Activated naive CD8-positive, alpha-beta T cell treated with anti-CD3 and anti-CD28 coated beads, Interleukin-2, amount 10 ng/mL, durations not matched to agents 7 days and 5 days (primary cell): ENCODE results near the gene F11R. TPM values are rescaled to one million over a fixed set of nuclear protein-coding genes. Genes with fewer than 3 reads are reported as not detected.
A peak's percentile ranks its signal among the peaks of the same experiment; 100 is the strongest.
"Not testable (repeated sequence)": the region's sequence is repeated elsewhere in the genome, so short reads cannot be mapped to it uniquely, and the experiment has no call there.

Experiments
- ATAC-seq: fragments of 150-1000 bp; cut with Tn5 transposase; one replicate; pipeline ENCODE4 v1.10.0; 2021; ENCODE audit warnings: low read depth, moderate library complexity
- POLR2A ChIA-PET: fragments of 350-600 bp; sonication (Branson Sonifier 250); formaldehyde crosslinking; loops from one replicate; lab custom pipeline; 2021; ENCODE audit warnings: antibody characterized with exemption; lab: Charles Lee
- DNase-seq: peaks from one replicate; pipeline ENCODE4 v3.0.0; 2021
- H3K27ac Mint-ChIP-seq: one replicate; pipeline ENCODE4 v1.8.0; 2022; ENCODE audit warnings: mild to moderate bottlenecking, mixed read lengths
- H3K27me3 Mint-ChIP-seq: one replicate; pipeline ENCODE4 v1.8.0; 2022; ENCODE audit warnings: mild to moderate bottlenecking, moderate library complexity, mixed read lengths
- H3K36me3 Mint-ChIP-seq: one replicate; pipeline ENCODE4 v1.8.0; 2021; ENCODE audit warnings: mild to moderate bottlenecking, mixed read lengths
- H3K4me1 Mint-ChIP-seq: one replicate; pipeline ENCODE4 v1.8.0; 2021; ENCODE audit warnings: mixed read lengths
- H3K4me3 Mint-ChIP-seq: one replicate; pipeline ENCODE4 v1.8.0; 2022; ENCODE audit warnings: mild to moderate bottlenecking, moderate library complexity, mixed read lengths
- H3K9me3 Mint-ChIP-seq: one replicate; pipeline ENCODE4 v1.8.0; 2021; ENCODE audit warnings: mixed read lengths
- total RNA-seq, 2 experiments: library from RNA; stranded (reverse); gene quantifications; one replicate each; pipeline ENCODE4 v1.2.3, GENCODE V29; 2021

Gene F11R
- total RNA-seq, 2 experiments from 2014 or later, result 28.5 to 35.9 TPM

- no peak overlapping the region for H3K27ac Mint-ChIP-seq
- H3K27me3 Mint-ChIP-seq, result peaks cover 4% of the 10 kb centered on the region
- no peak for ATAC-seq
- POLR2A ChIA-PET, result no interaction called here
- peaks cover 3% of the 10 kb centered on the region for H3K4me1 Mint-ChIP-seq
- DNase-seq, result no peak
- H3K36me3 Mint-ChIP-seq, result no peaks in the 10 kb centered on the region
- no peaks in the 10 kb centered on the region for H3K9me3 Mint-ChIP-seq
- H3K4me3 Mint-ChIP-seq, result no peak overlapping the region
Observed at GRCh38 chr1:160972939-160973338, 48.0 kb downstream of the F11R start.

DNA sequence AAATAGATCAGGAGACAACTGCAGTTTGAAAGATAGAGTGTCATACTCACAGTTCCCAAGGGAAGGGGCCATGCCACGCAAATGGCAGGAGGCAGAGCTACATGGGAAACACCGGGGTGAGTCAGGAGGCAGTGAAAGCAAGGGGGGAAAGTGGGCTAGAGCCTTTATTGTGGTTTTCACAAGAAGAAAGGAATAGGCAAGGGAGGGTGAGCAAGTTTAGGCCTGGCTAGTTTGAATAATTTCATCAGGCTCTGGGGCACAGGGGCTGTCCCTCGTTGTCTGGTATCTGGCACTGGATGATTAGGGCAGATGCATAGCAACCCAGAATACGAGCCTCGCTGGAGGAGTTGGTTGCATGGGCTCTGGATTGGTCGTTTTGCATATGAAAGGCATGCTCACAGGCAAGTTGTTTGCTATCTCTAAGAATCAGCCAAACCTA, 49.3 kb downstream of the F11R start:
- no peaks in the 10 kb centered on the region for H3K36me3 Mint-ChIP-seq
- H3K4me1 Mint-ChIP-seq, result peaks cover 3% of the 10 kb centered on the region
- DNase-seq (no peak), ATAC-seq (peak; percentile 52)
- H3K27ac Mint-ChIP-seq, result no peak overlapping the region
- no peak overlapping the region for H3K4me3 Mint-ChIP-seq
- no peaks in the 10 kb centered on the region for H3K9me3 Mint-ChIP-seq
- POLR2A ChIA-PET, result no interaction called here
- H3K27me3 Mint-ChIP-seq, result peaks cover 6% of the 10 kb centered on the region

DNA sequence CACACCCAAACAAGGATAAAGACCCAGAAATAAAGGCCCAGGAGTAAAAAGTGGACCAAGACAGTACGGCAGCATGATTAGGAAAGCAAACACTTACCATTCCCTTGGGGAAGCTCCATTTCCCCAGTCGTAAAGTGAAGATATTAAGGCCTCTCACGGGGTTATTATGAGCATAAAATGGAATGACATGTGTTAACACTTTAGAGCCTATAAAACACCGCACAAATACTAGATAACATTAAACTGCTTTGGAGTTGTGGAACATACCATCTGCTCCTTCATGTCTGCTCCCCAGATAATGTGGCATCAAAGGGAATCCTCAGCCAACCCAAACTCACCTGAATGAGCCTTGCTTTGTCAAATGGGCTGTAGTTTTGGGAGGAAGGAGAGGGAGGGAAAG, 57.4 kb downstream of the F11R start:
- H3K4me1 Mint-ChIP-seq, result no peaks in the 10 kb centered on the region
- H3K4me3 Mint-ChIP-seq, result no peak overlapping the region
- H3K27ac Mint-ChIP-seq, result no peak overlapping the region
- H3K27me3 Mint-ChIP-seq, result peaks cover 11% of the 10 kb centered on the region
- no peaks in the 10 kb centered on the region for H3K36me3 Mint-ChIP-seq
- DNase-seq (no peak), ATAC-seq (no peak)
- H3K9me3 Mint-ChIP-seq, result no peaks in the 10 kb centered on the region
- POLR2A ChIA-PET, result interaction anchor here (0.7 kb wide), 1 partner anchor 27 kb away, joined by 3 read pairs; no protein-coding TSS in a partner anchor

DNA sequence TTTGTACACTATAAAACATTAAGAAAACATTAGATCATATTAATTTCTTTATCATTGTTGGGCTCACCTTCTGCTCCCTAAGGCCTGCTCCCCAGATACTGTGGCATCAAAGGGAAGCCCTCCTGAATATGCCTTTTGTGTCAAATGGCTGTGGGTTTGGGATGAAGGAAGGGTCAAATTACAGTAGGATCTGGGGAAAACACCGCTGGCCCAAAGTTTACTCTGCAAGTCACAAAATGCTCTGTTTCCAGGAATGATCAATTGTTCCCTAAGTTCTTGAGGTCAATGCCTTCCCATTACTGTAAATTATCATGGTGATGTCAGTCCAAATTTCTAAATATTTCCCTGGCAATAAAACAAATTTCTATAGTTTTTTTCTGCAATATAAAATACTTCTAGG, 59.5 kb downstream of the F11R start:
- no peaks in the 10 kb centered on the region for H3K4me1 Mint-ChIP-seq
- POLR2A ChIA-PET, result no interaction called here
- DNase-seq (no peak), ATAC-seq (no peak)
- H3K9me3 Mint-ChIP-seq, result no peaks in the 10 kb centered on the region
- H3K27ac Mint-ChIP-seq, result no peak overlapping the region
- H3K27me3 Mint-ChIP-seq, result peaks cover 10% of the 10 kb centered on the region
- no peaks in the 10 kb centered on the region for H3K36me3 Mint-ChIP-seq
- H3K4me3 Mint-ChIP-seq, result no peak overlapping the region

DNA sequence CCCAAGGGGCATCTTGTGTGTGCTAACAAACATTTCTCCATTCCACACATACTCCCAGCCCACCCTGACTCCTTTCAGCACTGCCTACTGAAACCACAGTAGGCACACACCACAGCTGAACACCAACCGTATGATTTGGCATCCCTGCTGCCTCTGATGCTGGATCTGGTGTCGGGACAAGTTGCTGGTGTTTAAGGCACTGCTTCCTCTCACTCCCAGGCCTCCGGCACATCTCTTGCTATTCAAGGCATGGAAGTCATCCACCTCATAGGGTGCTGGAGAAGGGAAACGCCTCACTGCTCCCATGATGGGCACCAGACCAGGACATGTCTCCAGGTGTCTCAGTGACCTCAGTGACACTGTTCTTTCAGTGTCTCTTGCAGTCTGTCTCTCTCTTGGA, 64.0 kb downstream of the F11R start:
- POLR2A ChIA-PET, result no interaction called here
- Mint-ChIP-seq H3K36me3 (no peaks in the 10 kb centered on the region), H3K9me3 (no peaks in the 10 kb centered on the region), H3K4me1 (peaks cover 6% of the 10 kb centered on the region), H3K4me3 (no peak overlapping the region), H3K27me3 (peaks cover 8% of the 10 kb centered on the region), H3K27ac (no peak overlapping the region)
- ATAC-seq (no peak), DNase-seq (no peak)

DNA sequence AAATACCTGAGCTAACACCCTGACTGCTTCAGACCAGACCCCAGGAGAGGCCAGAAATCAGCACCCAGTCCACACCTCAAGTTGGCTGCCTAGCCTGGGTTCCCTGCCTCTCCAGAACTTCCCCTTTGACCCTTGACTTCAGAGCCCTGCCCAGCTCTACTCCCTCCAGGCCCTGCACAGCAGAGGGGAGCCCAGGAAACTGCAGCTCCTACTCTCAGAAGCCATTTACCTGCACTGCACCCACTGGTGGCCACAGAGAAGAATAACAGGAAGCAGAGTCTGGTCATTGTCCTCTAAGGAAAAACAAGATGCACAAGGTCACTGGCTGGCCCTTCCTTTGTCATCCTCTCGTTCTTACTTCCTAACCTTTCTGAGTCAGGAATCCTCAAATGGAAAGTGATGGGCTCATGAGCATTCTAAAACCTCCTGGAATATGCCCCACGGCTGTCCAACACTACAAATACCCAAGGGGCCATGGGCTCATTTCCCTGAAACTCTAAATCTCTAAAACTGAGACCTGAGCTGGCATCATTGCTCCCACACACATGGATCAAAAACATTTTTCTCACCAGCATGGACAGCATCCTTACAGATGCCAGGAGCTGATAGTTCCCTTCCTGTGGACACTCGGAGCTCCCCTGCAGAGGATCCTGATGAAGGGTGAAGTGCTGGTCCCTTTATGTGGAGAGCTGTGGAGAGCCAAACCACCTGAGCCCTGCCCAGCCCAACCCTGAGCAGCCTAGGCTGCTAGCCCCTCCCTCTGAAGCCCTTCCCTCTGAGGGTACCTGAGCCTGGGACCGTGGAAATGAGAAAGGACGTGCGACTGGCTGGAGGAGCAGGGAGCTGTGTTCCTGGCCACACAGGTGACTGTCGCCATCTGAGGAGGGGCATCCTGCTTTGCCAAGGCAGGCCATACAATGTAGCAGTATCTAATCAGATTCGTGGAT, 66.5 kb downstream of the F11R start, which contains the start of gene ITLN2:
Gene ITLN2 (minus strand): TSS at position 652 of the 947 bp plus-strand sequence. CDS start 68 bp downstream, at position 584.
- Mint-ChIP-seq H3K4me1 (peaks cover 12% of the 10 kb centered on the region), H3K27me3 (peaks cover 2% of the 10 kb centered on the region), H3K36me3 (no peaks in the 10 kb centered on the region), H3K4me3 (no peak within 1 kb of the TSS), H3K9me3 (no peaks in the 10 kb centered on the region), H3K27ac (peak within 1 kb of the TSS; percentile 57)
- DNase-seq (peak; percentile 69), ATAC-seq (peak; percentile 81)
- POLR2A ChIA-PET, result interaction anchor here (0.5 to 1.1 kb wide), 9 partner anchors 10 to 273 kb away, joined by 3 to 5 read pairs (median 4); no protein-coding TSS in a partner anchor

DNA sequence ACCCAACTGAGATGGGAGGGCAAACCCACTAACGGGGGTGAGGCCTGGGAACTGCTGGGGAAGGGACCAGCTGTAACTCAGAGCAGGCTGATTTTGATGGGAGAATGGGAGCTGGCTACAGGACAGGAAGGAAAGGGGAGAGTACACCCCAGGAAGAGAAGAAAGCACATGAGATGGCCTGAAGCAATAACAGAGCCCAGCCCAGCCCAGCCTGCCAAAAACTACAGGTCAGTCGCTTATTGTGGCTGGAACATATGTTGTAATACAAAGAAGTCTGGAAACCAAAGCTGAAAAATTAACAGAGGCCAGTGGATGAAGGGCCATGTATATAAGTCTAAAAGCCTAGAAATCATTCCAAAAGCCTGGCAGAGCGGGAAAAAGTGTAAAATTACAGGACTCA, 67.9 kb downstream of the F11R start:
- peak overlapping the region; percentile 55 for H3K27ac Mint-ChIP-seq
- POLR2A ChIA-PET, result interaction anchor here (1.1 to 2.3 kb wide), 2 partner anchors 37 to 116 kb away, joined by 3 to 17 read pairs; no protein-coding TSS in a partner anchor
- peaks cover under 1% of the 10 kb centered on the region for H3K27me3 Mint-ChIP-seq
- DNase-seq, result no peak
- no peaks in the 10 kb centered on the region for H3K9me3 Mint-ChIP-seq
- no peak for ATAC-seq
- H3K36me3 Mint-ChIP-seq, result no peaks in the 10 kb centered on the region
- H3K4me3 Mint-ChIP-seq, result no peak overlapping the region
- H3K4me1 Mint-ChIP-seq, result peaks cover 14% of the 10 kb centered on the region

- H3K4me1 Mint-ChIP-seq, result peaks cover 16% of the 10 kb centered on the region
- H3K27me3 Mint-ChIP-seq, result no peaks in the 10 kb centered on the region
- ATAC-seq, result no peak
- no peaks in the 10 kb centered on the region for H3K36me3 Mint-ChIP-seq
- H3K27ac Mint-ChIP-seq, result no peak overlapping the region
- H3K4me3 Mint-ChIP-seq, result no peak overlapping the region
- no peak for DNase-seq
- H3K9me3 Mint-ChIP-seq, result no peaks in the 10 kb centered on the region
- POLR2A ChIA-PET, result interaction anchor here (2.3 kb wide), 1 partner anchor 115 kb away, joined by 17 read pairs; no protein-coding TSS in a partner anchor
Observed at GRCh38 chr1:160952129-160952510, 68.8 kb downstream of the F11R start.

- DNase-seq, result peak; percentile 80
- no peaks in the 10 kb centered on the region for H3K9me3 Mint-ChIP-seq
- no peak overlapping the region for H3K4me3 Mint-ChIP-seq
- H3K27me3 Mint-ChIP-seq, result no peaks in the 10 kb centered on the region
- H3K4me1 Mint-ChIP-seq, result peaks cover 16% of the 10 kb centered on the region
- peak; percentile 88 for ATAC-seq
- no peaks in the 10 kb centered on the region for H3K36me3 Mint-ChIP-seq
- no peak overlapping the region for H3K27ac Mint-ChIP-seq
- POLR2A ChIA-PET, result interaction anchor here (1.3 to 2.3 kb wide), 2 partner anchors 115 to 224 kb away, joined by 4 to 17 read pairs; no protein-coding TSS in a partner anchor
Observed at GRCh38 chr1:160951443-160952128, 69.4 kb downstream of the F11R start.

- H3K9me3 Mint-ChIP-seq, result no peaks in the 10 kb centered on the region
- ATAC-seq (no peak), DNase-seq (no peak)
- no peaks in the 10 kb centered on the region for H3K36me3 Mint-ChIP-seq
- H3K27ac Mint-ChIP-seq, result no peak overlapping the region
- POLR2A ChIA-PET, result interaction anchor here (1.3 to 2.3 kb wide), 2 partner anchors 114 to 223 kb away, joined by 4 to 17 read pairs; no protein-coding TSS in a partner anchor
- peaks cover 16% of the 10 kb centered on the region for H3K4me1 Mint-ChIP-seq
- no peaks in the 10 kb centered on the region for H3K27me3 Mint-ChIP-seq
- H3K4me3 Mint-ChIP-seq, result no peak overlapping the region
Observed at GRCh38 chr1:160950657-160951056, 70.3 kb downstream of the F11R start.

DNA sequence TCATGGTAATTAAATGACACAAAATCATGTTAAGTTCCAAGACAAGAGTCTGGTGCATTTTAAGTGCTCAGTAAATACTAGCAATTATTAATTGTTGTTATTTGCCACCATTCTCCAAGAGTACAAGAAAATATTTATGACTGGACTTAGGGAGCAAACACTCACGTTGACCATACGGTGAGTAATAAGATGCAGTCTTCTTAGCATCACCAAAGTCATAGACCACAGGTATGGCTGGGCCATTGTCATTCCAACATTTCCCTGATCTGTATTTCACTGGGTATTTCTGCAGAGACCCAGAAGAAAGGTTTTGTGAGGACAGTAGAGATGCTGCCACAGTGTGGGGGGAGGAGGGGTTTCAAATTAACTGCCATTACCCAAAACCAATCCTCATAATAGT, 71.1 kb downstream of the F11R start:
- no peak overlapping the region for H3K27ac Mint-ChIP-seq
- no peaks in the 10 kb centered on the region for H3K27me3 Mint-ChIP-seq
- ATAC-seq, result no peak
- H3K36me3 Mint-ChIP-seq, result no peaks in the 10 kb centered on the region
- no peaks in the 10 kb centered on the region for H3K9me3 Mint-ChIP-seq
- POLR2A ChIA-PET, result no interaction called here
- H3K4me3 Mint-ChIP-seq, result no peak overlapping the region
- no peak for DNase-seq
- H3K4me1 Mint-ChIP-seq, result peaks cover 16% of the 10 kb centered on the region

GRCh38 chr1:160949216-160949880, 71.6 kb downstream of the F11R start:
- DNase-seq, H3K9me3 Mint-ChIP-seq, ATAC-seq, H3K27ac Mint-ChIP-seq, POLR2A ChIA-PET, H3K27me3 Mint-ChIP-seq, H3K4me3 Mint-ChIP-seq, H3K36me3 Mint-ChIP-seq: not testable (repeated sequence)
- H3K4me1 Mint-ChIP-seq, result peaks cover 15% of the 10 kb centered on the region
